PC-3 (cell line): ENCODE data around the gene GRB10.

ENCODE experiments used
- CTCF ChIP-seq: fragments of 300-600 bp; sonication (generic); conservative IDR thresholded peaks from 2 replicates; pipeline ENCODE4 v1.5.1; 2017; ENCODE audit warnings: antibody characterized with exemption, low read depth, mild to moderate bottlenecking, low read length
- EZH2 ChIP-seq: fragments of 300-600 bp; sonication (generic); IDR thresholded peaks from one replicate; pipeline ENCODE4 v1.6.1; 2017; ENCODE audit warnings: antibody characterized with exemption, mild to moderate bottlenecking, low read length; ENCODE audit not compliant: unreplicated experiment

DNA sequence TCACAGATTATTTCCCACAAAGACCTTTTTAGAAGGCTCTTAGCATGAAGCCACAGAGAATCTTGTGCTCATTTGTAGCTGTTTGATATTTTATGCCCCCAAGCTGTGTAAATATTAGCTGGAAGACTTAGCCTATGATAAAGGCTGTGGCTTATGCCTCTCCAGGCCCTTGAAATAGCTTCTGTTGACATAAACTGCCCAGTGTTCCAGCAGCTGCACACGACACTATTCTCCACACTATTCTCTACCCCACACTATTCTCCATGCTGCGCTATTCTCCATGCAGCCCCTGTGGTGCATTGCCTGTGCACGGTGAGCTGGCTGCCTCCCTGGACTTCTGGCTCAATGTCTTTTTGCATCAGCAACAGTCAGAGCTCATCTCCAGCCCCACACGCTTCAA, 230.6 kb downstream of the GRB10 start:
- no peak for TF ChIP-seq CTCF
- TF ChIP-seq EZH2 = no peak
